ENCODE data around the gene ARHGEF10L.

The ARHGEF10L gene

DNA sequence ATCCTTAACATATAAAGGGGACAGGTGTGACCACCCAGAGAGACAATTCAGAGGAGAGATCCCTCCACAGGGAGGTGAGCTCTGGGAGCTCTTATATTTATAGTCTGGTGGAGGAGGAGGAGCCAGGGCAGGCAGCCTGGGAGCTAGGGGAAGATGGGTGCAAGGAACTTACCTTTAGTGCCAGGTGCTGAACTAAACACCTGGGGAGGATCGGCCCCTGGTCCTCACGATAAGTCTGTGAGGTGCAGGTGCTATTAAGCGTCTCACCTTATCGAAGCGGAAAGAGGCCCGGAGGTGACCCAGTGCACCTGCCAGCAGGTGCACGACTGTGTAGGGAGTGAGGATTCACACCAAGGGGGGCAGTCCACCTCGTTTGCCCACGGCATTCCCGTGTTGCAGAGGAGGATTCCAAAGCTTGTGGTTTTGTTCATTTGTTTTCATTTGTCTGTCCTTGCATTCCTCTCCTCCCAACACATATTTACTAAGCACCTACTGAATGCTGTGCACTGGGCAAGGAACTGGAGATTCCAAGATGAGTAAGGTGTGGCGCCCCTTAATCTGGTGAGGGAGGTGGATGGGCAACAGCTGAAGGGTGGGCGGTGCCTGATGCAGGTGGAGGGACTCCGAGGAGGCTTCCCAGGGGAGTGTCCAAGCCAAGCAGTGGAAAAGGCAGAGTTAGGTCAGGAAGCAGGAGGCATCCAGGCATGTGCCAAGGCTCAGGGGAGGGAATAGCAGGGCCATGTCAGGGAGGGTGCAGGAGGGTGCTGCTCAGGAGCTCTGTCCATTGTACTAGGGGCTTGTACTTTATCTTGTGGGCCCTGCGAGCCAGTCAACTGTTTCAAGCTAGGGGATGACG is 11.5 kb downstream of the ARHGEF10L start:
- no peak for DNase-seq (ENCODE audit: low read depth, low spot score)
- CTCF ChIA-PET = interaction anchor here (1.0 to 1.7 kb wide), 4 partner anchors 9 to 56 kb away, joined by 3 to 5 read pairs (median 4); no protein-coding TSS in a partner anchor
- H3K4me3 ChIP-seq (ENCODE audit: low read depth, low read length) = no peak overlapping the region
- POLR2A ChIA-PET = no interaction called here
- TF ChIP-seq, protein P1, sequence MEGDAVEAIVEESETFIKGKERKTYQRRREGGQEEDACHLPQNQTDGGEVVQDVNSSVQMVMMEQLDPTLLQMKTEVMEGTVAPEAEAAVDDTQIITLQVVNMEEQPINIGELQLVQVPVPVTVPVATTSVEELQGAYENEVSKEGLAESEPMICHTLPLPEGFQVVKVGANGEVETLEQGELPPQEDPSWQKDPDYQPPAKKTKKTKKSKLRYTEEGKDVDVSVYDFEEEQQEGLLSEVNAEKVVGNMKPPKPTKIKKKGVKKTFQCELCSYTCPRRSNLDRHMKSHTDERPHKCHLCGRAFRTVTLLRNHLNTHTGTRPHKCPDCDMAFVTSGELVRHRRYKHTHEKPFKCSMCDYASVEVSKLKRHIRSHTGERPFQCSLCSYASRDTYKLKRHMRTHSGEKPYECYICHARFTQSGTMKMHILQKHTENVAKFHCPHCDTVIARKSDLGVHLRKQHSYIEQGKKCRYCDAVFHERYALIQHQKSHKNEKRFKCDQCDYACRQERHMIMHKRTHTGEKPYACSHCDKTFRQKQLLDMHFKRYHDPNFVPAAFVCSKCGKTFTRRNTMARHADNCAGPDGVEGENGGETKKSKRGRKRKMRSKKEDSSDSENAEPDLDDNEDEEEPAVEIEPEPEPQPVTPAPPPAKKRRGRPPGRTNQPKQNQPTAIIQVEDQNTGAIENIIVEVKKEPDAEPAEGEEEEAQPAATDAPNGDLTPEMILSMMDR (IDR thresholded peaks at IDR 0.05; ENCODE audit: insufficient read depth, low read length, missing control alignments) = no peak

DNA sequence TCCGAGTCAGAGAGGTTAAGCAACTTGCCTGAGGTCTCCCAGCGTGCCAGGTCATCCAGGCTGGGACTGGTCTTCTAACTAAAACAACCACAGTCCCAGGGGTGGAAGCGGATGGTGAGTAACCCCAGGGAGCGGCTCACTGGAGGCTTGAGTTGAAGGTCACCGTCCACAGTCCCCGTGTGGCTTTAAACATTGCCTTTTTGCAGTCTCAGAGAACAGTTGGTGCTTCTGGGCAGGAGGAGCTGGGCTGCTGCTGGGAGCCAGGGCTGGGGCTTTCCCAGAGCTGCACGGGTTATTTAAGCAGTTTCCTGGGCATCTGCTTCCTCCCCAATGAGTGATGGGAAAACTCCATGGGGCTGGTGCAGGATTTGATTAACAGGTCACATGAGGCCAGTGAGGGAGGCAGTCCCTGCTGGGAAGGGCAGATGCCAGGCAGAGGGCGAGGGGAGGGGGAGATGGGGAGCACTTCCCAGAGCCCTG is 12.3 kb downstream of the ARHGEF10L start:
- no peak overlapping the region for H3K4me3 ChIP-seq (ENCODE audit: low read depth, low read length)
- ChIA-PET CTCF (interaction anchor here (1.0 to 3.0 kb wide), 3 partner anchors 23 to 57 kb away, joined by 5 to 10 read pairs (median 5); no protein-coding TSS in a partner anchor), POLR2A (interaction anchor here (0.8 kb wide), 1 partner anchor 9 kb away, joined by 3 read pairs; no protein-coding TSS in a partner anchor)
- DNase-seq (ENCODE audit: low read depth, low spot score) = no peak
- TF ChIP-seq, protein P1 (IDR thresholded peaks at IDR 0.05; ENCODE audit: insufficient read depth, low read length, missing control alignments) = no peak

DNA sequence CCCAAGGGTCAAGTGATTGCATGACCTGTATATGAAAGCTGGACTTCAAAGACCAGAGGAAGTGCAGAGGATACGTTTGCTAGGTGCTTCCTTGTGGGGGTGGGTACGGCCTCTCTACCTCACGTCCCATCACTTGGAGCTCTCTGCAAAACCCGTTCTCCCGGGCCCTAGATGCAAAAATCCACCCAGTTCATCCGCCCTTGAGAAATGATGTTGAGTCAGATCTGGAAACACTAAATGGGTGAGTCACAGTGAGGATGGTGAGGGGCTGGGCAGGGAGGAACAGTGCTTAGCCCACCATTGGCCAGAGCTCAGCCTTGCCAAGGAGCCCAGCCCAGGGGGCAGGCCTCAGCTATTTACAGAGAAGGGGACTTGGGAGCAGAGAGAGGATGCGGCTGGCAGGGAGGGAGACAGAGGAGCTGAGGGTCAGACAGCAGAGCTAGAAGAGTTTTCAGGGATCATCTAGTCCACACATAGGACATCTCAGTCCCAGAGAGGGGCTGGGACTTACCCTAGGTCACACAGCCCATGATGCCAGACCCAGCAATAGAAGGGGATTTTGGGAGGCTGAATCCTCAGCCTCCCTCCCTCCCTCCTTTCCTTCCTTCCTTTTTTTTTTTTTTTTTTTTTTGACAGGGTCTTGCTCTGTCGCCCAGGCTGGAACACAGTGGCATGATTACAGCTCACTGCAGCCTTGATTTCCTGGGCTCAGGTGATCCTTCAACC is 14.6 kb downstream of the ARHGEF10L start:
- ChIA-PET POLR2A (interaction anchor here (1.0 to 2.2 kb wide), 3 partner anchors 13 to 52 kb away, joined by 3 to 11 read pairs (median 6); no protein-coding TSS in a partner anchor), CTCF (interaction anchor here (0.9 to 3.0 kb wide), 8 partner anchors 10 to 114 kb away, joined by 3 to 10 read pairs (median 4); no protein-coding TSS in a partner anchor)

DNA sequence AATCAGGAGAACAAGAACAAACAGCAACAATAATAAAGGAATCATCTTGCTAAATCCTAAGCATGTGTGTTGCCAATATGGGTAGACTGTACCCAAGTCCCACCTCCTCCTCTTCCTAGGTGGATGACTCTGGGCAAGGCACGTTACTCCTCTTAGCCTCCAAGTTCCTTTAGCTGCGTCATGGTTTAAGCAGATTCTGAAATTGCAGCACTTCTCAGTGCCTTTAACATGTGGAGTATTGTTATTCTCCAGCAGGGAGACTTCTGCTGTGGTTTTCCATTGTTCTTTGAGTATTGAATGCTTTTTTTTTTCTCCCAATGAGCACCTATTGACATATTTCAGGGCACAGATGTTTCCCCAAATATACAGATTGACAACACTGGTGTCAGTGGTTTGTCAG is 15.5 kb downstream of the ARHGEF10L start:
- ChIA-PET CTCF (interaction anchor here (1.4 kb wide), 1 partner anchor 77 kb away, joined by 3 read pairs; no protein-coding TSS in a partner anchor), POLR2A (interaction anchor here (2.2 kb wide), 1 partner anchor 14 kb away, joined by 6 read pairs; no protein-coding TSS in a partner anchor)
- no peak overlapping the region for H3K4me3 ChIP-seq (ENCODE audit: low read depth, low read length)
- no peak for DNase-seq (ENCODE audit: low read depth, low spot score)
- TF ChIP-seq, protein P1 (IDR thresholded peaks at IDR 0.05; ENCODE audit: insufficient read depth, low read length, missing control alignments) = no peak

More for the DNA sequence above, 14.6 kb downstream of the ARHGEF10L start:
- TF ChIP-seq, protein P1 (IDR thresholded peaks at IDR 0.05; ENCODE audit: insufficient read depth, low read length, missing control alignments) = no peak
- DNase-seq (ENCODE audit: low read depth, low spot score) = no peak
- no peak overlapping the region for H3K4me3 ChIP-seq (ENCODE audit: low read depth, low read length)

GRCh38 chr1:17557986-17558385 is 18.5 kb downstream of the ARHGEF10L start:
- TF ChIP-seq, protein P1 (IDR thresholded peaks at IDR 0.05; ENCODE audit: insufficient read depth, low read length, missing control alignments) = no peak
- CTCF ChIA-PET = interaction anchor here (1.3 to 4.0 kb wide), 3 partner anchors 10 to 56 kb away, joined by 3 to 17 read pairs (median 6); no protein-coding TSS in a partner anchor
- POLR2A ChIA-PET = no interaction called here
- no peak overlapping the region for H3K4me3 ChIP-seq (ENCODE audit: low read depth, low read length)
- DNase-seq (ENCODE audit: low read depth, low spot score) = no peak

All from AG04449 (cell line).